SK-N-SH (cell line): ENCODE data around the gene GNG12. TPM values are rescaled to one million over a fixed set of nuclear protein-coding genes. Genes with fewer than 3 reads are reported as not detected.

Experiments
- CTCF ChIA-PET: fragments of 300-600, 350-600 bp; formaldehyde crosslinking; extraction: SDS; loops from one replicate; lab custom pipeline; 2021; lab: Yijun Ruan, JAX
- POLR2A ChIA-PET: fragments of 350-600 bp; sonication (Branson Sonifier 250); formaldehyde crosslinking; extraction: SDS; loops from one replicate; lab custom pipeline; 2020; ENCODE audit warnings: antibody characterized with exemption, inconsistent platforms; lab: Yijun Ruan, JAX
- DNase-seq: peaks from one replicate; pipeline ENCODE4 v3.0.0; 2012
- H2AFZ ChIP-seq: fragments of 200-600 bp; sonication (generic); 2 replicates; pipeline ENCODE4 v1.8.1; 2016; ENCODE audit warnings: antibody characterized with exemption, mild to moderate bottlenecking, low read depth
- H3F3A ChIP-seq: fragments of 200-600 bp; sonication (generic); replicated peaks from 2 replicates; pipeline ENCODE3; 2016; ENCODE audit warnings: antibody characterized with exemption, mild to moderate bottlenecking; ENCODE audit not compliant: insufficient read depth
- H3K27ac ChIP-seq, 2 experiments: fragments of 200-500 bp in 1 of 2; fragments of 200-600 bp in 1 of 2; sonication (Bioruptor generic) in 1 of 2; sonication (generic), shearing (Covaris generic) in 1 of 2; 2 replicates each; pipeline versions ENCODE4 v1.5.1 to v1.6.1; 2014 to 2016; ENCODE audit warnings: low read depth in 2 of 2, inconsistent platforms in 1 of 2, low read length in 1 of 2, mild to moderate bottlenecking in 1 of 2, mixed read lengths in 1 of 2
- H3K27me3 ChIP-seq: fragments of 200-600 bp; sonication (generic), shearing (Covaris generic); 2 replicates; pipeline ENCODE4 v1.6.1; 2016; ENCODE audit warnings: mixed run types; ENCODE audit not compliant: insufficient read depth
- H3K36me3 ChIP-seq, 2 experiments: fragments of 200-500 bp in 1 of 2; fragments of 200-600 bp in 1 of 2; sonication (Bioruptor generic) in 1 of 2; sonication (generic) in 1 of 2; replicated peaks in 1 of 2; 2 replicates each; pipeline versions ENCODE3 to v1.5.1; 2014 to 2016; ENCODE audit warnings: low read length in 1 of 2, mild to moderate bottlenecking in 1 of 2; ENCODE audit not compliant: insufficient read depth in 2 of 2, control insufficient read depth in 1 of 2
- H3K4me1 ChIP-seq, 2 experiments: fragments of 200-500 bp in 1 of 2; fragments of 200-600 bp in 1 of 2; sonication (Bioruptor generic) in 1 of 2; sonication (generic), shearing (Covaris generic) in 1 of 2; 2 replicates each; pipeline versions ENCODE4 v1.5.1 to v1.6.1; 2014 to 2016; ENCODE audit warnings: low read depth in 1 of 2, low read length in 1 of 2, mixed run types in 1 of 2; ENCODE audit not compliant: insufficient read depth in 2 of 2, control insufficient read depth in 1 of 2
- H3K4me2 ChIP-seq: fragments of 200-600 bp; sonication (generic), shearing (Covaris generic); 2 replicates; pipeline ENCODE4 v1.6.1; 2017; ENCODE audit warnings: mixed run types
- H3K4me3 ChIP-seq, 2 experiments: fragments of 200-500 bp in 1 of 2; fragments of 200-600 bp in 1 of 2; sonication (Bioruptor generic) in 1 of 2; sonication (generic), shearing (Covaris generic) in 1 of 2; 2 replicates each; pipeline versions ENCODE4 v1.5.1 to v1.8.1; 2014 to 2016; ENCODE audit warnings: low read depth in 2 of 2, inconsistent platforms in 1 of 2, low read length in 1 of 2, mild to moderate bottlenecking in 1 of 2, mixed read lengths in 1 of 2, moderate library complexity in 1 of 2
- H3K79me2 ChIP-seq: fragments of 200-600 bp; sonication (generic); 2 replicates; pipeline ENCODE4 v1.8.1; 2017; ENCODE audit warnings: mild to moderate bottlenecking; ENCODE audit not compliant: insufficient read depth
- H3K9ac ChIP-seq: fragments of 200-600 bp; sonication (generic); 2 replicates; pipeline ENCODE4 v1.6.1; 2017; ENCODE audit warnings: mixed run types
- H3K9me2 ChIP-seq: fragments of 200-600 bp; sonication (generic); 2 replicates; pipeline ENCODE4 v1.6.1; 2017; ENCODE audit warnings: mixed run types
- H3K9me3 ChIP-seq: fragments of 200-600 bp; sonication (generic); 2 replicates; pipeline ENCODE4 v1.6.1; 2017; ENCODE audit warnings: mixed run types, mild to moderate bottlenecking, moderate library complexity
- H4K20me1 ChIP-seq: fragments of 200-600 bp; sonication (generic); 2 replicates; pipeline ENCODE4 v1.6.1; 2017; ENCODE audit warnings: mild to moderate bottlenecking, mixed run types; ENCODE audit not compliant: insufficient read depth
- CTCF ChIP-seq: fragments of 200-600 bp; sonication (generic); IDR thresholded peaks from 2 replicates; pipeline ENCODE4 v1.6.1; 2017; ENCODE audit warnings: antibody characterized with exemption, mild to moderate bottlenecking, moderate library complexity
- ELF1 ChIP-seq: IDR thresholded peaks from 2 replicates; pipeline ENCODE4 v1.4.0; 2012
- EZH2phosphoT487 ChIP-seq: fragments of 200-600 bp; sonication (generic); IDR thresholded peaks from 2 replicates; pipeline ENCODE4 v1.6.1; 2017; ENCODE audit warnings: low read depth, mixed run types, mild to moderate bottlenecking, antibody characterized with exemption, moderate library complexity, borderline replicate concordance
- FOXJ3 ChIP-seq: sonication (generic); formaldehyde crosslinking; IDR thresholded peaks from 2 replicates; pipeline ENCODE4 v1.5.1; 2020; ENCODE audit warnings: mild to moderate bottlenecking, missing genetic modification reagents
- FOXM1 ChIP-seq: IDR thresholded peaks from 2 replicates; pipeline ENCODE4 v1.4.0; 2012; ENCODE audit warnings: low read depth, mild to moderate bottlenecking
- GABPA ChIP-seq: IDR thresholded peaks from 2 replicates; pipeline ENCODE4 v1.4.0; 2012; ENCODE audit warnings: low read depth, mild to moderate bottlenecking
- IRF3 ChIP-seq: fragments of 150-350 bp; IDR thresholded peaks from 2 replicates; pipeline ENCODE4 v1.6.1; 2016; ENCODE audit warnings: mild to moderate bottlenecking, low read depth, low read length
- MAX ChIP-seq: IDR thresholded peaks from 2 replicates; pipeline ENCODE4 v1.4.0; 2012; ENCODE audit warnings: low read depth
- MXI1 ChIP-seq: IDR thresholded peaks from 2 replicates; pipeline ENCODE4 v1.6.1; 2012; ENCODE audit warnings: mild to moderate bottlenecking, low read depth, low read length, improper control_type of control experiment
- PBX3 ChIP-seq: IDR thresholded peaks from 2 replicates; pipeline ENCODE4; 2012
- POLR2AphosphoS5 ChIP-seq: IDR thresholded peaks from 2 replicates; pipeline ENCODE4 v1.6.1; 2012; ENCODE audit warnings: low read depth, low read length
- RAD21 ChIP-seq: IDR thresholded peaks from 2 replicates; pipeline ENCODE4 v1.6.1; 2012; ENCODE audit warnings: mild to moderate bottlenecking, low read length
- RCOR1 ChIP-seq: fragments of 150-350 bp; IDR thresholded peaks from 2 replicates; pipeline ENCODE4 v1.6.1; 2017; ENCODE audit warnings: antibody characterized with exemption, low read length
- REST ChIP-seq: IDR thresholded peaks from 2 replicates; pipeline ENCODE4 v1.6.1; 2012; ENCODE audit warnings: mild to moderate bottlenecking, low read depth, low read length, moderate library complexity
- RFX5 ChIP-seq: IDR thresholded peaks from 2 replicates; pipeline ENCODE4 v1.6.1; 2012; ENCODE audit warnings: mild to moderate bottlenecking, improper control_type of control experiment, low read length
- SIN3A ChIP-seq: IDR thresholded peaks from 2 replicates; pipeline ENCODE4 v1.6.1; 2012; ENCODE audit warnings: low read depth, mild to moderate bottlenecking, low read length, moderate library complexity, borderline replicate concordance
- TCF12 ChIP-seq: IDR thresholded peaks from 2 replicates; pipeline ENCODE4 v1.4.0; 2012
- TEAD4 ChIP-seq: IDR thresholded peaks from 2 replicates; pipeline ENCODE4 v1.4.0; 2012; ENCODE audit warnings: mild to moderate bottlenecking, borderline replicate concordance; ENCODE audit not compliant: insufficient read depth
- USF1 ChIP-seq: IDR thresholded peaks from 2 replicates; pipeline ENCODE4 v1.4.0; 2012; ENCODE audit warnings: low read depth, borderline replicate concordance
- USF2 ChIP-seq: fragments of 150-350 bp; IDR thresholded peaks from 2 replicates; pipeline ENCODE4 v1.6.1; 2017; ENCODE audit warnings: antibody characterized with exemption, low read length, low read depth, borderline replicate concordance
- ZBTB33 ChIP-seq: IDR thresholded peaks from 2 replicates; pipeline ENCODE4 v1.4.0; 2012; ENCODE audit warnings: low read depth, borderline replicate concordance
- WGBS: methylation state at CpG from one replicate; pipeline ENCODE4 v1.1.6; 2017; ENCODE audit warnings: low lambda C conversion rate; 5-methylcytosine and 5-hydroxymethylcytosine counted together
- polyA plus RNA-seq, 3 experiments: library from polyadenylated mRNA; depleted of rRNA; stranded (reverse); fragments of >200 nt; gene quantifications; 2 replicates each; pipeline ENCODE4 v1.2.3, GENCODE V29; 2012

GNG12 gene
- polyA plus RNA-seq, 1 of the 3 experiments (the other 2 are of a cell fraction) = 41.2 TPM

GRCh38 chr1:67853704-67854103 is 20.4 kb upstream of the GNG12 start:
- CTCF ChIA-PET = interaction anchor here (0.5 to 3.1 kb wide), 49 partner anchors 9 to 471 kb away, joined by 3 to 32 read pairs (median 4); partner anchors contain the start of genes DIRAS3 and WLS
- 19% methylated on average over 2 of the region's 2 CpGs for WGBS
- Histone ChIP-seq H3K4me2 (no peak overlapping the region), H3K27ac (peak overlapping the region in 1 of 2 experiments; percentile 43; a peak in 2 of 4 replicates), H2AFZ (no peak overlapping the region), H3K4me3 (peak overlapping the region in 1 of 2 experiments; percentile 2; a peak in 1 of 4 replicates), H3K4me1 (peaks cover 4 to 10% of the 10 kb centered on the region in 2 experiments), H3K9me2 (no peaks in the 10 kb centered on the region), H3K9ac (no peak overlapping the region), H3K9me3 (no peaks in the 10 kb centered on the region), H4K20me1 (no peaks in the 10 kb centered on the region), H3F3A (peaks cover 8% of the 10 kb centered on the region), H3K36me3 (no peaks in the 10 kb centered on the region), H3K27me3 (no peaks in the 10 kb centered on the region), H3K79me2 (no peaks in the 10 kb centered on the region)
- peak; percentile 77 for DNase-seq
- POLR2A ChIA-PET = no interaction called here
- TF ChIP-seq FOXJ3 (CRISPR knock-in tag) = no peak
- TF ChIP-seq USF2 = no peak
- no peak for TF ChIP-seq ELF1
- peak; percentile 73; the same call in 1 of the 2 replicates for TF ChIP-seq FOXM1
- peak; percentile 97 for TF ChIP-seq CTCF
- TF ChIP-seq SIN3A = no peak
- no peak for TF ChIP-seq MAX
- no peak for TF ChIP-seq TEAD4
- no peak for TF ChIP-seq RFX5
- TF ChIP-seq POLR2AphosphoS5 = no peak
- no peak for TF ChIP-seq GABPA
- TF ChIP-seq USF1 = no peak
- no peak for TF ChIP-seq EZH2phosphoT487
- TF ChIP-seq MXI1 = peak; percentile 42; the same call in 1 of the 2 replicates
- TF ChIP-seq RAD21 = peak; percentile 99
- no peak for TF ChIP-seq IRF3
- TF ChIP-seq PBX3 = no peak
- peak; percentile 18; the same call in 1 of the 2 replicates for TF ChIP-seq TCF12
- TF ChIP-seq REST = no peak
- TF ChIP-seq RCOR1 = 0 out of 2 replicates have a peak, but pooled peaks have one; percentile 40
- TF ChIP-seq ZBTB33 = no peak
